ENCODE results near the gene TCEANC2.

TCEANC2 gene

DNA sequence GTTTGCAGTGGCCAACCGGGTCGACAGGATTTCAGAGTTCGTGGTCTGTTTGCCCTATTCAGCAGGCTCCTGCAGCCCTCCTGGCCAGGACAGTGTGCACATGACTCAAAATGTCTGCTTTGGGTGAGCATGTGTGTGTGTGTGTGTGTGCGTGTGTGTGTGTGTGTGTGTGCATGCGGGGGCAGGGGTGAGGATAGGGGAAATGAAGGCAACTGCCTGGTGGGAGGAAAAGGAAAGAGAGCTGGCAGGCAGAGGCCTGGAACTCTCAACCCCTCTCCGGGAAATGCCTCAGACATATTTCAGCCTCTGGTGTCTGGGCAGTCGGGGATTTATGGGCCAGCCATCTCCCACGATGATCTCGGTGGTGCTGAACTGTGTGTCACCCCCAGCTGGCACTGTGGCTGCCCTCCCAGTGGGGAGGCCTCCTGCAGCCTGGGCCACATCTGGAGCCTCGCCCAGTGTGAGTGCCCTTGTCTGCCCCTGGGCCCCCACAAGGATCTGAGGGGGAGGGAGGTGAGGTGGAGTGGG lies 84.2 kb downstream of the TCEANC2 start:
- DNase-seq: no peak

DNA sequence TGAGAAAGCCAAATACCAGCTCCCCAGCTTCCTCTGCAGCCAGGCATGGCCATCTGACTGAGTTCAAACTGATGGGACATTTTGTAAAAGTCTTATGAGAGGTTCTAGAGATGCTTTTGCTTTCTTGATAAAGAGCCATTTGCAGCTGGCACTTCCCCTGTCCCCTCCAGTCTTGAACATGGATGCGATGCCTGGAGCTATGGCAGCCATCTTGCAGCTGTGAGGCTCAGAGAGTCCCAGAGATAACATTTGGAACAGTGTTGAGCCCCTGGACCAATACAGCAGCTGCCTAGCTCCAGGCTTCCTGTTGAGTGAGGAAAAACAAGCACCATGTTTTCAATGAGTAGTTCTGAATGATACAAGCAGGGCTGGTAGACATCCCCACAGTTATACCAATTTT lies 85.6 kb downstream of the TCEANC2 start:
- no peak for DNase-seq

DNA sequence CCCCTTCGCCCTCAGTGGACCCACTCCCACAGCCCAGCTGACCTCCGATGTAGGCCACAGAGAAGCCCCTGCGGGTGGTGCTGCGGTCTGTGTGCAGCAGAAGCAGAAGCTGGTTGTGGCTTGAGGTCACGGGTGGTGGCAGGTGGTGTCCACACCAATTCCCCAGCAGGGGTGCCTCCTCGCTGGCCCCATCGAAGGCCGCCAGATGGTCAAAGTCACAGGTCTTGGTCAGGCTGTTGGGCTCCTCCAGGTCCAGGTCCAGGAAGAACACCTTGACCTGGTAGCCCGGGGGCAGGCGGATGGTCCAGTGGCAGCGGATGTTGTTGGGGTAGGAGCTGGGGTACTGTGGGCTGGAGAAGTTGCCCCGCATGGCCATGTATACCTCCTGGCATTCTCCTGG lies 86.3 kb downstream of the TCEANC2 start:
- DNase-seq: no peak

DNA sequence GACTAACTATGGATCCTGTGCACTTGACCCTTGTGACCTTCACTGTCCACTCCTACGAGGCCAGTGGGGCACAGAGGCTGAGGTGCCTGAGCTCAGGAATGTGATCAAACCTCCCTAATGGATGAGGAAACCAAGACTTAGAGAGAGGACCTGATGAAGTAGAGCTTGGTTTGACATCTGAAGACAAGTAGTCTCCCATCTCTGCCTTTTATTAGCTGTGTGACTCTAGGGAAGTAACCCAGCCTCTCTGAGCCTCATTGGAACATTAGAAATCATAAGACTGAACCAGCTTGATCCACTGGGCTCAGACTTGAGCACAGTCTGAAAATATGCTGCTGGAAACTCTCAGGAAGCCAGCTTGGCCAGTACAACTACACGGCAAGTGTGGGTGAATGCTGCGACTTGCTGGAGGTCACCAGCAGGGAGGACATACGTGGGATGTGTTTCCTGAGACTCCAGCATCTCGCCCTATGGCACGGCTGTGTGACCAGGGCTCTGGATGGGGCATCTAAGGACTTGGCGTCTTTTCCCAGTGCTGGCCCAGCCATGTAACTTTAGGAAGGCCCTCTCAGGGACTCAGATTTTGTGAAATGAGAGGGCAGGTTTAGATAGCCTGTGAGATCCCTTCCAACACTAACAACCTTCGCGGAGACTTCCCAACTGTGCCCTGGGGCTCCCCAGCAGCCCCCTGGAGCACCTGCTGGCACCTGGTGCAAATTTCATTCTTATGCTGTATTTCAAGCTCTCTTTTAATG lies 88.9 kb downstream of the TCEANC2 start:
- no peak for DNase-seq

DNA sequence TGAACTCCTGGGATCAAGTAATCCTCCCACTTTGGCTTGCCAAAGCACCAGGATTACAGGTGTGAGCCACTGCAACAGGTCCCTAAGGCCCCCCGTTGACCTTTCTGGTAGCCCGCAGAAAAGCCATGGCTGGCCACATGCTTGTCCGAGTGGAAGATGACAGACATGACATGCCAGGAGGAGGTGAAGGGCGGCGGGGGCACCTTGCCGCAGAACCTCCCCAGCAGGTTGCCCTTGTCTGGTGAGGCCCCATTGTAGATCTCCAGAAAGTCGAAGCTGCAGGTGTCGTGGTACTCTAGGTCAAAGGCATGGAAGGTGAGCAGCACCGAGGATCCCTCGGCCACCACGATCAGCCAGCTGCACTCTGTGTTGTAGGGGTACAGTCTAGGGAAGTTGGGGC lies 91.0 kb downstream of the TCEANC2 start:
- no peak for DNase-seq

DNA sequence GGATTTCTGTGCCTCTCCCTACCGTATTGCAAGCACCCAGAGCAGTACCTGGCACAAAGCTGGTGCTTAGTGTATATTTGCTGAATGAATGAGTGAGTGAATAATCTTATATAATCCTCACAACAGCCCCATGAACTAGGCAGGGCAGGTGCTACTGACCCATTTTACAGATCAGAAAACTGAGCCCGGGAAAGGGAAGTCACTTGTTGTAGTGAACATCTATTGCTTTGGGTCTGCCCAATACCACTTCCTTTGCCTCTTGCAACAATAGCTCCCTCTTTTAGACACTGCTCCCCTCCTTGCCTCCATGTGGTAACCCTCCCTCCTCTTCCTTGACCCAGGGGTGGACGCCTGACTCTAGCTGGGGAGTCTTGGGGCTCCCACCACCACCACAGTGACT lies 96.3 kb downstream of the TCEANC2 start:
- no peak for DNase-seq

DNA sequence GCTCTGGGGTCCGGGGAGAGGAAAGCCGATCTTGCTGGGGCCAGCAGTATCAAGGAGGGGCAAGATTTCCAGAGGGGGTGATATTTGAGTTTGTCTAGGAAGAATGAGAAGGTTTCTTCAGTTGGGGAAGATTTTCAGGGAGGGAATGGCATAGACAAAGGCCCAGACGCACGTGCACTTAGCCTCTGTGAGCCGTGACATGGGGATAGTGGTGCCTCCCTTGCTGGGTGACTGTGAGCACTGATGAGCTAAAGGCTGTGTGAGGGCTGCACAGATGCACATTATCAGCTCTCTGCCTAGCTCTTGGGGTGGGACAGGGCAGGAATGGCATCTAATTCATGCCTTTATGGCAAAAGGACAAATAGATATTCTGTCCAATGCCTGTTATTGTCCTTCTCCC lies 97.6 kb downstream of the TCEANC2 start:
- no peak for DNase-seq

DNA sequence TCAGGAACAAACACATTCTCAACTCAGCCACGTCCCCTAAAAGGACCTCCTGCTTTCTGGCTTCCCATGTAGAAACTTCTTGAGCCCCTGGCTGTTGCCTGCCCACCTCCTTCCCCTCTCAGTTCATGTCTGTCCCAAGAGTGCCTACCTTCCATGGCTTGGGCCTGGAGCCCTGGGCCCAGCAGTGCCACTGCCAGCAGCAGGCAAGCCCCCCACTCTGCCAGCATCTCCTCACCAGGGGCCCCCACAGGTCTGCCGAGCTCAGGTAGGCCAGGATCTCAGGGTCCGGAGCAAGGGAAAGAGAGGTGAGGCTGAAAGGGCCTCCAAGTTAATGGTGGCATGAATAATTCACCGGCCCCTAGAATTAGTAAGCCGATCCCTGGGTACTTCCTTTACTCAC lies 99.3 kb downstream of the TCEANC2 start, which contains the start of gene CDCP2:
Gene CDCP2 (minus strand): TSS at position 305 of the 400 bp plus-strand sequence. CDS start 78 bp downstream, at position 227.
- DNase-seq: no peak

DNA sequence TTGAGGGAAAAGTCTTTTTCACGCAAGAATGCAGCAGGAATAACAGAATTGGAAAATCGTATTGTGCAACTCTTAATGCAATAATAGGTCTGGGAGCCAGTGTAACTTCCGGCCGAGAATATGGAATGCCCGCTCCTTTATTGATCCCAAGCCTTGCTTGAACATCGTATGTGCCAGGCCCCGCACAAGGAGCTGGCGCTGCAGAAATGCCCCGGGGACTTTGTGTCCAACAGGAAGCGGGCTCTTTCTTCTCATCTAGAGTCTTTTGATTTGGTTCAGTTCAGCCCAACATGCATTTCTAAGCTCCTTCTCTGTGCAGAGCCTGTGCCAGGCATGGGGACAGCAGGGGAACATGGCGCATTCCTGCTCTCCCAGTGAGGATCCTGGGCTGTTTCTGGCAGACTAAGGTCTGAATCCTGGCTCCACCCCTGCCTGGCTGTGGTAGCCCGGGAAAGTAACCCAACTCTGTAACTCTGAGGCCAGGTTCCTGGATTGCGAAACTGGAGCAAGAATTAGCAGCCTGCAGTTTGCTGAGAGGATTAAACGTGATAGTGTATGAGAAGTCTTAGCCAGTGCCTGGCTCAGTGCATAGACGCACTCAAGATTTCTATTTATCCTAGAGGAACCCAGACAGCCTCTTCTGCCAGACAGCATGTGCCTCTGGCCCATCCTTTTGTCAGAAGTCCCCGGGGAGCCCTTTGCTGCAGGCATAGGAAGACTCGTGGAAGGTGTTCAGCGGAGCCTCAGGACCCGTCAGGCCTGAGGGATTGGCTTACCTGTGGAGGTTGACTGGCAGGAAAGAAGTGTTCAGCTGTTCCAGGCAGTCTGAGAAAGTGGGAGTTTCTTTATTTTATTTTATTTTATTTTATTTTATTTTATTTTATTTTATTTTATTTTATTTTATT lies 100.4 kb downstream of the TCEANC2 start:
- DNase-seq: no peak

Data from NCI-H1930 (cell line).